Loucy (cell line): ENCODE results near the gene PKD2L1.

Experiments
- CTCF ChIP-seq: fragments of 200-600 bp; sonication (generic); conservative IDR thresholded peaks from 2 replicates; pipeline ENCODE4 v1.5.1; 2014; ENCODE audit warnings: mild to moderate bottlenecking, antibody characterized with exemption, low read length
- EZH2phosphoT487 ChIP-seq: fragments of 200-600 bp; IDR thresholded peaks from 2 replicates; pipeline ENCODE4 v1.6.1; 2018; ENCODE audit warnings: antibody characterized with exemption, mild to moderate bottlenecking, moderate library complexity, borderline replicate concordance

- TF ChIP-seq CTCF (no peak), EZH2phosphoT487 (no peak)
These were observed 44.2 kb upstream of the PKD2L1 start for GRCh38 chr10:100374200-100374655.
